HepG2 (cell line): ENCODE data around the gene WWP2. TPM values are rescaled to one million over a fixed set of nuclear protein-coding genes. Genes with fewer than 3 reads are reported as not detected.

Experiments
- HCFC1 ChIP-seq: fragments of 150-350 bp; IDR thresholded peaks from 2 replicates; pipeline ENCODE4 v1.6.1; 2014; ENCODE audit warnings: low read depth, low read length
- JUN ChIP-seq: sonication (generic); formaldehyde crosslinking; IDR thresholded peaks from 2 replicates; pipeline ENCODE4 v1.4.0; 2020; ENCODE audit warnings: mild to moderate bottlenecking, missing genetic modification reagents
- KDM3A ChIP-seq: IDR thresholded peaks from 2 replicates; pipeline ENCODE4 v1.6.1; 2018; ENCODE audit warnings: low read depth, missing compliant biosample characterization
- MBD4 ChIP-seq: IDR thresholded peaks from 2 replicates; pipeline ENCODE4 v1.6.1; 2012; ENCODE audit warnings: low read length, inconsistent platforms, borderline replicate concordance
- PAXIP1 ChIP-seq: sonication (generic); formaldehyde crosslinking; conservative IDR thresholded peaks from 2 replicates; pipeline ENCODE4 v1.4.0; 2020; ENCODE audit warnings: mild to moderate bottlenecking, missing genetic modification reagents, moderate library complexity
- PRDM4 ChIP-seq: sonication (generic); formaldehyde crosslinking; IDR thresholded peaks from 2 replicates; pipeline ENCODE4 v1.9.0; 2021; ENCODE audit warnings: missing genetic modification reagents, borderline replicate concordance
- ZBTB1 ChIP-seq: sonication (generic); formaldehyde crosslinking; IDR thresholded peaks from 2 replicates; pipeline ENCODE4 v1.4.0; 2020; ENCODE audit warnings: missing genetic modification reagents, borderline replicate concordance
- ZNF142 ChIP-seq: sonication (generic); formaldehyde crosslinking; IDR thresholded peaks from 2 replicates; pipeline ENCODE4 v1.4.0; 2020; ENCODE audit warnings: missing genetic modification reagents
- polyA plus RNA-seq, 8 experiments: library from polyadenylated mRNA; depleted of rRNA in 3 of 8; stranded (reverse) in 7 of 8; unstranded in 1 of 8; fragments of >200 nt; fragmentation: Illumina TruSeq in 4 of 8; extraction: Trizol in 4 of 8; gene quantifications; 2 replicates each; pipeline versions ENCODE4 v1.2.1 to v1.2.3, GENCODE V29; 2011 to 2016; ENCODE audit warnings: low read depth in 4 of 8, missing spikeins in 1 of 8, mixed read lengths in 1 of 8; ENCODE audit not compliant: insufficient read depth in 1 of 8
- total RNA-seq, 5 experiments: library from RNA; depleted of rRNA; stranded (reverse); fragments of >200 nt; fragmentation: Illumina TruSeq; extraction: Trizol; gene quantifications; 2 replicates each; pipeline ENCODE4 v1.2.3, GENCODE V29; 2016; ENCODE audit warnings: low read depth in 1 of 5

Gene WWP2
- total and polyA plus RNA-seq, 2 of the 13 experiments (the other 11 are each of a cell fraction or from before 2014, with no cell fraction given), result 11.4 to 28.2 TPM

- TF ChIP-seq ZNF142 (CRISPR knock-in tag) (no peak), MBD4 (no peak), PAXIP1 (CRISPR knock-in tag) (no peak), KDM3A (no peak), HCFC1 (no peak), PRDM4 (CRISPR knock-in tag) (no peak), JUN (no peak), ZBTB1 (no peak)
Observed at GRCh38 chr16:69873783-69874182, 111.7 kb downstream of the WWP2 start (continued).
